Neural cell (in vitro differentiated cells): Measurements from ENCODE around the gene GIMAP8.

ENCODE experiments used
- CTCF ChIP-seq: fragments of 450-650 bp; IDR thresholded peaks from 2 replicates; pipeline ENCODE4 v1.5.1; 2014; ENCODE audit warnings: antibody characterized with exemption, mild to moderate bottlenecking, moderate library complexity; ENCODE audit not compliant: poor library complexity, severe bottlenecking
- EP300 ChIP-seq: fragments of 450-650 bp; conservative IDR thresholded peaks from 2 replicates; pipeline ENCODE4 v1.6.1; 2014; ENCODE audit warnings: antibody characterized with exemption, mild to moderate bottlenecking, moderate library complexity; ENCODE audit not compliant: poor library complexity, severe bottlenecking
- EZH2 ChIP-seq: fragments of 200-600, 300-800 bp; shearing (Covaris generic), sonication (generic); IDR thresholded peaks from 2 replicates; pipeline ENCODE4 v1.6.1; 2014; ENCODE audit warnings: antibody characterized with exemption, low read length, borderline replicate concordance, mild to moderate bottlenecking; ENCODE audit not compliant: insufficient read depth, poor library complexity, severe bottlenecking
- POLR2AphosphoS5 ChIP-seq: IDR thresholded peaks from 2 replicates; pipeline ENCODE4 v1.6.1; 2012
- RAD21 ChIP-seq: fragments of 450-650 bp; conservative IDR thresholded peaks from 2 replicates; pipeline ENCODE4 v1.6.1; 2014; ENCODE audit warnings: antibody characterized with exemption, mild to moderate bottlenecking, moderate library complexity
- TAF1 ChIP-seq: IDR thresholded peaks from 2 replicates; pipeline ENCODE4 v1.6.1; 2012; ENCODE audit warnings: low read depth

DNA sequence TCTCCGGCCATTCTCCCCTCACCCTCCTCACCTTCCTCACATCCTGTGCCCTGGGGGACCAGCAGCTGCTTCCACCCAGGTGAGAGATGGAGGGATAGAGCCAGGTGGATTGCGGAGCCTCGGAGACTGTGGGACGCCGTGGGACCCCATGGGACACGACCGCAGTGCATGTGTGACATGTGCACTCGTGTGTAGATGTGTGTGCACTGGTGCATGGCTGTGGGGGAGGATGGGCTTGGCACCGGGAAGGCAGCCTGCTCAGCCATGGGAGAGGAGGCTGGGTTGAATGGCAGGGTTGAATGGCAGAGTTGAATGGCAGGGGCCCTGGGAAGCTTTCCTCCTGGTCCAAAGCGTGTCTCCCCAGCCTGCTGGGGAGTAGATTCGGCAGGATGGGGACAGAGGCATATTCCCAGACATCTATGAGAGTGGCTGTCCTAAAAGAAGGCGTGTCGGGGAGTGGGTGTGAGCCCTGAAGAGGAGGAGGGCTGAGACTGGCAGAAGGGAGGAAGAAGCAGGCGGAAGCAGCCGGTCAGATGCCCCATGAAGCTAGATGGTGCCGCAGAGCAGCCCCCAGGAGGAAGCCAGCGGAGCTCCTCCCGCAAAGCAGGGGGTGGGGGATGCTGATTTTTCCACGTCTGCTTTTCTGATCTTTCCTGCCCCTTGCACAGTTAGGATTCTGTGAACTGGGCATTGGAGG, 815 bp downstream of the GIMAP8 start:
- no peak for TF ChIP-seq CTCF
- TF ChIP-seq EZH2, result no peak
- TF ChIP-seq RAD21, result no peak
- TF ChIP-seq POLR2AphosphoS5, result no peak
- no peak for TF ChIP-seq TAF1
- TF ChIP-seq EP300, result no peak
